GM21528 (cell line): ENCODE results near the gene PPP4R3B.
A peak's percentile ranks its signal among the peaks of the same experiment; 100 is the strongest.

Experiments
- ATAC-seq: cut with Tn5 transposase; IDR thresholded peaks from one replicate; pipeline ENCODE4 v1.9.1; 2021; ENCODE audit warnings: mild to moderate bottlenecking, moderate library complexity; ENCODE audit not compliant: unreplicated experiment, low FRiP score

The PPP4R3B gene

GRCh38 chr2:55524884-55525437, 92.5 kb downstream of the PPP4R3B start:
- no peak for ATAC-seq

GRCh38 chr2:55519938-55520885, 97.2 kb downstream of the PPP4R3B start:
- peak; percentile 1 for ATAC-seq

- ATAC-seq: peak; percentile 11
Observed at GRCh38 chr2:55518841-55519165, 98.6 kb downstream of the PPP4R3B start.

- ATAC-seq: no peak
Observed at GRCh38 chr2:55511508-55512124, 105.8 kb downstream of the PPP4R3B start.

GRCh38 chr2:55502590-55503141, 114.8 kb downstream of the PPP4R3B start:
- ATAC-seq: no peak

- no peak for ATAC-seq
Observed at GRCh38 chr2:55500025-55500424, 117.4 kb downstream of the PPP4R3B start.

GRCh38 chr2:55498582-55498981, 118.8 kb downstream of the PPP4R3B start:
- ATAC-seq: no peak
